Hypothalamus (tissue), 51 donors: Measurements from ENCODE around the gene SMIM44.

Source experiments
- DNase-seq, 51 donors: peaks; one replicate each; lab custom pipeline; 2025; lab: John Stamatoyannopoulos, UW

SMIM44 gene

GRCh38 chr19:3444695-3445234 lies 38.5 kb downstream of the SMIM44 start:
- no peak for DNase-seq

GRCh38 chr19:3443840-3444694 lies 39.2 kb downstream of the SMIM44 start:
- peak in 11 of 51 donors; percentile 10 to 36 (median 20) for DNase-seq

DNA sequence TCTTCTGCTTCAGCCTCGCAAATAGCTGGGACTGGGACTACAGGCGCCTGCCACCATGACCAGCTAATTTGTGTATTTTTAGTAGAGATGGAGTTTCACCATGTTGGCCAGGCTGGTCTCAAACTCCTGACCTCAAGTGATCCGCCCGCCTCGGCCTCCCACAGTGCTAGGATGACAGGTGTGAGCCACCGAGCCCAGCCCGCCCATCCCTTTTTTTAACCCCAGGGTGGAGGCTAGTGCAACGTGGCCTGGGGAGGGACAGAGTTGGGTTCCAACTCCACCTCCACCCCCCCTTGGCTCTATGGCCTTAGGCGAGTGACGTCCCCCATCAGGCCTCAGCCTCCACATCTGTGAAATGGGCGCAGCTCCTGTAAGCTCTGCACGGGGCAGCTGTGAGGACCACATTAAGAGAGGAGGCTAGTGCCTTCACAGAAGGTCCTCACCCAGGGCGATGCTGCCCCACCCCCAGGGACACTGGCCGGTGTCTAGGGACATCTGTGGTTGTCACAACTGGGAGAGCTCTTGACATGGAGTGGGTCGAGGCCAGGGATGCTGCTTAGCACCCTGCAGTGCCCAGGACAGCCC lies 40.7 kb downstream of the SMIM44 start:
- no peak for DNase-seq

GRCh38 chr19:3441986-3442329 lies 41.3 kb downstream of the SMIM44 start:
- no peak for DNase-seq

- no peak for DNase-seq
These were observed 41.9 kb downstream of the SMIM44 start for GRCh38 chr19:3441089-3441985.

DNA sequence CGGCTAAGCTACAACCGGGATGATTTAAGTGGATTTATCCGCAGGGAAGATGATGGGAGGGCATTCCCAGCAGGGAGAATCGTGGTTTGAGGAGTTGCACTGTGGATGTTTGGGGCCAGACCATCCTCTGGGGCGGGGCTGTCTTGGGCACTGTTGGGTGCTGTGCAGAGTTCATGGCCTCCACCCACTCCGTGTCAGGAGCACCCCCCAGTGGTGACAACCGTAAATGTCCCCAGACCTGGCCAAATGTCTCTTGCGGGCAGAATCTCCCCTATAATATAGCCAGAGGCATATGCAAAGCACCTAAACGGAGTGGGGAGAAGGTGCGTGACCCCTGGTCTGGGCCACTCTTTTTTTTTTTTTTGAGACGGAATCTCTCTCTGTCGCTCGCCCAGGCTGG lies 43.2 kb downstream of the SMIM44 start:
- DNase-seq = peak in 7 of 51 donors; percentile 11 to 27 (median 16)

- peak; percentile 36 to 95 (median 89) for DNase-seq
These were observed 48.3 kb downstream of the SMIM44 start for GRCh38 chr19:3434630-3435553.

DNA sequence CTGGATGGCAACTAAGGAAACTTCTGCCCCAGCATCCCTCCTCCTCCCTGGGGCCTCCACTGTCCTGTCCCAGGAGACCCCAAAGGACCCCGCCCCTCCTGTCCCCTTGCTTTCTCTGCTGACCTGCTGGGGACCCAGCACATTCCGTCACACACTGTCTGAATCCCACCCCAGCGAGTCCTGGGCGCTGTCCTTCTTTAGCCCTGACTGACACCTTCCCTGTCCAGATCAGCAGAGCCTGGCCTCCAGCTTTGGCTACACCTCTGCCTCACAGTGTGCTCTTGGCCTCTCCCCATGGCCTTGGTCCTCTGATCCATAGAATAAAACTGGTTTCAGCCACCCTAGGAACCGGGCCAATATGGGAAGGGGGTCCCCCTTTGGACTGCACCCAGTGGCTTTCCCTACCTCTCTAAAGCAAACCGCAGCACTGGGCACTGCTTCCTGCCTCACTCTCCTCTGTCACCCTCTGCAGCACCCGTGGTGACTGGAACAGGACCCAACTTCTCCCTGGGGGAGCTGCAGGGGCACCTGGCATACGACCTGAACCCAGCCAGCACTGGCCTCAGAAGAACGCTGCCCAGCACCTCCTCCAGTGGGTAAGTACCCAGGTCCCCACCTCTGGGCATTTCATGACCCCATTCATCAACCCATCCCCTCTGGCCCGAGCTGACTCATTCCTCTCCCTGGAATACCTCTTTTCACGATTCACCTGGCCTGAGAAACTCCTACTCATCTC lies 49.3 kb downstream of the SMIM44 start:
- DNase-seq = no peak

- no peak for DNase-seq
These were observed 49.9 kb downstream of the SMIM44 start for GRCh38 chr19:3433313-3433712.
